NCI-H2029 (cell line): Measurements from ENCODE around the gene FOXS1.
"Not testable (repeated sequence)": the region's sequence is repeated elsewhere in the genome, so short reads cannot be mapped to it uniquely, and the experiment has no call there.

ENCODE experiments used
- DNase-seq: peaks from one replicate; lab custom pipeline; 2025; lab: John Stamatoyannopoulos, UW

FOXS1 gene

DNA sequence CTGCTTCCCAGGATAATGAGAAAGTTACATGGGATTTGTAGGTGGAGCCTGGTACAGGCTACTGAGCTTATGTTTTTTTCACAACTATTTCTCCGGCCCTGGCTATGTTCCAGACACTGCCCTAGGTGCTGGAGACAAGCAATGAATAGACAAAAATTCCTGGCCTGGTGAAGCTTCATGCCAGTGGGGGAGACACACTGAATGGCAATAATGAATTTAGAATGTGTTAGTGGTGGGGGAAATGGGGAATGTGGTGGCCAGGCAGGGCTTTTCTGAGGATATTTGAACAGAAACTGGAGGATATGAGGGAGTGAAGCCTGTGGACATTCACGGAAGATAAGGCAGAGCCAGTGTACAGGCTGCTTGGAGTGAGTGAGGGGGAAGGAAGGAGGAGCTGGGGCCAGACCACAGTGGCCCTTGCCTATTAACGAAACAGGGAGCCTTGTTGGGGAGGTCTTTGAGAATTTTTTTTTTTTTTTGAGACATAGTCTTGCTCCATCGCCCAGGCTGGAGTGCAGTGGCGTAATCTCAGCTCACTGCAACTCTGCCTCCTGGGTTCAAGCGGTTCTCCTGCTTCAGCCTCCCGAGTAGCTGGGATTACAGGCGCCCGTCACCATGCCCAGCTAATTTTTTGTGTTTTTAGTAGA lies 6.6 kb downstream of the FOXS1 start:
- no peak for DNase-seq

- DNase-seq = no peak
These were observed 7.5 kb downstream of the FOXS1 start for GRCh38 chr20:31837896-31838397.

- no peak for DNase-seq
These were observed 8.4 kb downstream of the FOXS1 start for GRCh38 chr20:31836853-31837608.

- DNase-seq = peak; percentile 88
These were observed 9.2 kb downstream of the FOXS1 start for GRCh38 chr20:31835977-31836852.

DNA sequence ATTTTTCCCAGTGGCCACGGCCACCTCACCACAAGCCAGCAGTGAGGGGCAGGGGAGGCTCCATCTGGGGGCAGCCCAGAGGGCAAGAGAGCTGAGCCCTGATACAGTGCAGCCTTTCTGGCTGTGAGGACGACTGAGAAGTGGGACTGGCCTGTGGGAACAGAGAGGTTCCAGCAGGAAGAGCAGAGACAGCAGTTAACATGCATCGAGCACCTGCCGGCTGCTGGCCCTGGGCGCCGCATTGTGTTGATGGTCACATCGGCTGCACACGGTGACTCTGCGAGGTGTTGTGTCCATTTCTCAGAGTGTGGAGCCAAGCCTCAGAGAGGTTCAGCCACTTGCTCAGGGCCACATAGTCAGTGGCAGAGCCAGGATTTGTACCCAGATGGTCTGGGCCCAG lies 9.8 kb downstream of the FOXS1 start:
- DNase-seq = no peak

- DNase-seq = no peak
These were observed 11.4 kb downstream of the FOXS1 start for GRCh38 chr20:31833931-31834521.

DNA sequence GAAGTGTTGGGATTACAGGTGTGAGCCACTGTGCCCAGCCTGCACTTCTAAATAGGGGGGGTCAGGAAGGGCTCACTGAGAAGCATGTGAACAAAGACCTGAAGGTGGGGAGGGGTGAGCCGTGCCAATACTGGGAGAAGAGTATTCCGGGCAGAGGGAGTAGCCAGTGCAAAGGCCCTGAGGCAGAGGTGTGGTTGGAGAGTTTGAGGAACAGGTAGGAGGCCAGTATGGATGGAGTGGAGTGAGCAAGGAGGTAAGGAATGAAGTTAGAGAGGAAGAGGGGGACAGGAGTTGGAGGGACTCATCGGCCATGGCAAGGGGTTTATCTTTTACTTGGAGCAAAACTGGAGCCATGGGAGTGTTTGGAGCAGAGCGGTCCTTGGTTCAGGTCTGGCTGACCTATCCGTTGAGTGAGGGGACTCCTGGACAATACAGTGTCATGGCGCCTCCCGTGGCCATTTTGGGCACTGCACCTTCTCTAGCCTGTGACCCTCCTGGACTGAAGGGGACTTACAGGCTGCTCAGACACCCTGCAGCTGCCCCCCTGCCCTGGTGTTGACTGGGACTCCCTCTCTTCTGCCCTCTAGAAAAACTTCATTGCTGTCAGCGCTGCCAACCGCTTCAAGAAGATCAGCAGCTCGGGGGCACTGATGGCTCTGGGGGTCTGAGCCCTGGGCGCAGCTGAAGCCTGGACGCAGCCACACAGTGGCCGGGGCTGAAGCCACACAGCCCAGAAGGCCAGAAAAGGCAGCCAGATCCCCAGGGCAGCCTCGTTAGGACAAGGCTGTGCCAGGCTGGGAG lies 12.1 kb downstream of the FOXS1 start:
- DNase-seq = peak; percentile 30

- no peak for DNase-seq
These were observed 13.6 kb downstream of the FOXS1 start for GRCh38 chr20:31831771-31832306.

DNA sequence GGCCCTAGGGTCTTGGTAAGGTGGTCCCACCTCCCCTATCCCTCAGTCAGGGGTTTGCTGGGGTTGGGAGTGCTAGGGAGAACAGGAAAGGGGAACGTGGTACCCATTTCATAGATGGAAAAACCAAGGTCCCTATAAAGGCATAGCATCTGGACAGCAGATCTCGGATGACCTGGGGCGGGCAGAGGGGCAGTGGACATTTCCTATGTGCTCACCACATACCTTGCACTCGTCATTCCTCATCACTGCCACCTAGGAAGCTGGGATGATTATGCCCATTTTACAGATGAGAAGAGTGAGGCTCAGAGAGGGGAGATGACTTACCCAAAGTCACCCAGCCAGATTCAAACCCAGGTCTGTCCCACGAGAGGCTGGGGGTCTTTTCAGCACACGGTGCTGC lies 14.2 kb downstream of the FOXS1 start:
- no peak for DNase-seq

DNA sequence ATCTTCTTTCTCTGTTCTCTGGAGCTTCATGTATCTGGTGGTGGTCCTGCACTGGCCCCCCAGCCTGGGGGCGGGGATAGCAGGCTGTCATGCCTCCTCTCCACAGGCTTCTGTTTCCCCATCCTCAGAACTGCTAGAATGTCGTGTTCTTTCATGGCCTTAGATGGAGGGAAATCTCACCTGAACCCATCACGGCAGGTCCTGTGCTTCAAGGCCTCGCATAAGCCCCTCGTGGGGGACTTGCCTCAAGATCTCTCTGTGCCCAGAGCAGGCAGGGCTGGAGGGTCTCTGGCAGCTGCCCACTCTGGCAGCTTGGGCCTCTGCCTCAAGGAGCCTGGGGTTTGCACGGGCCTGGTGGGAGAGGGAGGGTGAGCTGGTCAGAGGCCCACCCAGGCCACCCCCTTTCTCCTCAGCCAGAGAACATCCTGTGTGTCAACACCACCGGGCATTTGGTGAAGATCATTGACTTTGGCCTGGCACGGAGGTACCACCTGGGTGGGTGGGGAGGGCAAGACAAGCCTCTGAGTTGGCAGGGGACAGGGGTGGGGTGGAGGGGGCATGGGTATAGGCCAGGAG lies 14.9 kb downstream of the FOXS1 start:
- no peak for DNase-seq

DNA sequence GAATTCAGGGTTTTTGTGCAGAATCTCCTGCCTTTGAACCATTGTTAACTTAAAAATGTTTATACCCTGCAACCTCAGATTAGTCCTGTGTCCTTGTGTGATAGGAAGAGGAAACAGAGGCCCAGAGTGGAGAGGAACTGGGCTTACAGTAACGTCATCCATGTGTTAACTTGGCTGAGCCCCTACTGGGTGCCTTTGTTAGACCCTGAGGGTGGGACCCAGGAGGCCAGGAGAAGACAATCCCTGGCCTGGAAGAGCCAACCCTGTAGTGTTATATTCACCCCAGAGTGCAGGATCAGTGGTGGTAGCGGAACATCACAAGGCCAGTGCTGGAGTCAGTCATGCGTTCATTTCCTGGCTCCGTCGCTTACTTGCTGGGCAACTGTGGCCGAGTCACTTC lies 15.7 kb downstream of the FOXS1 start:
- no peak for DNase-seq

DNA sequence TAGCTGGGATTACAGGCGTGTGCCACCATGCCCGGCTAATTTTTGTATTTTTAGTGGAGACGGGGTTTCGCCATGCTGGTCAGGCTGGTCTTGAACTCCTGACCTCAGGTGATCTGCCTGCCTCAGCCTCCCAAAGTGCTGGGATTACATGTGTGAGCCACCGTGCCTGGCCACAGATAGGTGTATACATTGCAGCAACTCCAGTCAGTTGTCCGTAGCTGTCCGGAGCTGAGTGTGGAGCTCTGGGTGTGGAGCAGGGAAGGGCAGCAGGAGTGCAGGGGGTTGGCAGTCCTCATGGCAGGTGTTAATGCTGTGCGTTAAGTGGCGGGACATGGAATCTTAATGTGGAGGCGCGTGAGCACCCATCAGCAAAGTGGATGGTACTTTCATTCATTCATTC lies 17.4 kb downstream of the FOXS1 start:
- DNase-seq = not testable (repeated sequence)

GRCh38 chr20:31827059-31827458 lies 18.3 kb downstream of the FOXS1 start:
- no peak for DNase-seq

GRCh38 chr20:31826074-31826473 lies 19.3 kb downstream of the FOXS1 start:
- DNase-seq = no peak

- peak; percentile 63 for DNase-seq
These were observed 20.7 kb downstream of the FOXS1 start for GRCh38 chr20:31824554-31825313.

DNA sequence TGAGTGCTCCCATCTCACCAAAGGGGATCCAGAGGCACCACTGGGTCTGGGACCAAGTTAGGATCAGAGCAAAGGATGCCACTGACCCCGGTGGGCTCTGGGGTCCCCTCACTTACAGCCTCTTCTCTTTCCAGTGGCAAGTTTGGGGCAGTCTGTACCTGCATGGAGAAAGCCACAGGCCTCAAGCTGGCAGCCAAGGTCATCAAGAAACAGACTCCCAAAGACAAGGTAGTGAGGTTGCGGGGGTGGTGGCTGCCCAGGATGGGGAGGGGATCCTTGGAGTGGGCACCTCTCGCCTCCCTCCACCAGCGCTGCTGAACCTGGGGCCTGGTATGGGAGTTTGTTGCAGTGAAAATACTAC lies 21.3 kb downstream of the FOXS1 start:
- no peak for DNase-seq

DNA sequence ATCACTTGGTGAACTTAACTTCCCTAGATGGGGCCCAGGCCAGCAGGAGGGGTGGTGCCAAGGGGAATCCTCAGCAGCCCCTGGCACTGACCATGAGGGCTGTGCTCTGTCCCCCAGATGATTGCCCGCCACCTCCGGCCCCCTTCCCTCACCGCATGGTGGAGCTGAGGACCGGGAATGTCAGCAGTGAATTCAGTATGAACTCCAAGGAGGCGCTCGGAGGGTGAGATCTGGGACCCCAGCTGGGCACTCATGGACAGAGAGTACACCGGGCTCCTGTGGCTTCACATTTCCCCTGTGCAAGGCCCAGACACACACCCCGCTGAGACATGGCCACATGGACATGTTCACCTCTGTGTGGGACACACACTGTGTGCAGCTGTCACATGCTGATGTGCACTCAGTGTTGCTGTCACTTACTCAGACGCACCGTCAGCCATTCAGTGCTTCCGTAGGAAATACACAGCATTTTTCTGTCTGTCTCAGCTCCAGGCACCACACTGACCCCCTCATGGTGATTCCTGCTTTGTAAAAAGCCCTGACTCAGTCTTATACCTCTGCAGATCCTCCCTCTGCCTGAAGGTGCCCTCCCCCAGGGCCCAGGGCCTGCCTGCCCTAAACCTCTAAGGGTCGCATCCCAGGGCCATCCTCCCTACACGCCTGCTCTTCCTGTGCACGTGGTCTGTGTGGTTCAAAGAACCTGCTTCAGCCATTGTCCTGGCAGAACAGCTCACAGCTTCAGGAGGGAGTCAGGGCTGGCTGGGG lies 21.9 kb downstream of the FOXS1 start:
- DNase-seq = no peak

- peak; percentile 91 for DNase-seq
These were observed 22.7 kb downstream of the FOXS1 start for GRCh38 chr20:31822421-31823330.
